GM12892 (cell line): Measurements from ENCODE around the gene ACCS.

ENCODE experiments used
- POLR2A ChIP-seq: IDR thresholded peaks from 2 replicates; pipeline ENCODE4 v1.6.1; 2011; ENCODE audit warnings: low read depth, low read length, control low read depth
- POLR2AphosphoS5 ChIP-seq: IDR thresholded peaks from 2 replicates; pipeline ENCODE4 v1.6.1; 2011; ENCODE audit warnings: low read depth, low read length, control low read depth
- TAF1 ChIP-seq: IDR thresholded peaks from 2 replicates; pipeline ENCODE4 v1.6.1; 2011; ENCODE audit warnings: low read depth, mild to moderate bottlenecking, control low read depth, low read length, borderline replicate concordance

GRCh38 chr11:44127130-44127529, 61.1 kb downstream of the ACCS start:
- TF ChIP-seq POLR2A (no peak), TAF1 (no peak), POLR2AphosphoS5 (no peak)
